ENCODE results near the gene HEYL.

DNA sequence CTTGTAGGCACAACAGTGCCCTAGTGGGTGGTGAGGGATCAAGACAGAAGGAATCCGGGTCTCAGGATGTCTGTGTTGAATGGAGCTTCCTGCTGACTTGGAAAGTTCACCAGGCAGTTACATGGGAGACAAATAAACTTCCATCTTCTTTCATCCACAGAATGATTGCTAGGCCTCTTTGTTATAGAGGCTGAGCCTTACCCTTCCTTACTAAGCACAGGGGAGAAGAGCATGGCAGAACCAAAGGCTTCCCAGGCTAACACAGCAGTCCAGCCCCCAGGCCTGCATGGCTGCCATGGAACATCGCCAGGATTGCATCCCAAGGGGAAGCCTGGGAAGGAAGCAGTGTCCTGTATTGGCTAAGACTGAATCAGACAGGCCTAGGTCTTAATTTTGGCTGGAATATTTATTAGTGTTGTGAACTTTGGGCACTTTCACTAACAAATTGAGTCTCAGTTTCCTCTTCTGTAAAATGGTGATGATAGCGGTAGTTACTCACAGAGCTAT is 18.7 kb downstream of the HEYL start:
- TF ChIP-seq EZH2 (IDR thresholded peaks at IDR 0.05) (no peak), CEBPB (IDR thresholded peaks at IDR 0.05; ENCODE audit: low read depth) (no peak)

Measured in HCT116 (cell line).